Uterus (tissue), 2 donors: ENCODE results near the gene HECTD1.

Source experiments
- POLR2A ChIP-seq, 2 donors: fragments of 450-650 bp; IDR thresholded peaks; one replicate each; pipeline ENCODE4 v1.6.1; 2016; ENCODE audit warnings: antibody characterized with exemption in 2 of 2, mild to moderate bottlenecking in 1 of 2, moderate library complexity in 1 of 2
- TF ChIP-seq, protein P1 (sequence below), 4 experiments: fragments of 200-600 bp in 2 of 4; fragments of 450-650 bp in 2 of 4; sonication (generic) in 2 of 4; IDR thresholded peaks; one replicate each; pipeline ENCODE4 v1.5.1; 2016 to 2019; ENCODE audit warnings: antibody characterized with exemption in 4 of 4, mild to moderate bottlenecking in 2 of 4, moderate library complexity in 1 of 4

DNA sequence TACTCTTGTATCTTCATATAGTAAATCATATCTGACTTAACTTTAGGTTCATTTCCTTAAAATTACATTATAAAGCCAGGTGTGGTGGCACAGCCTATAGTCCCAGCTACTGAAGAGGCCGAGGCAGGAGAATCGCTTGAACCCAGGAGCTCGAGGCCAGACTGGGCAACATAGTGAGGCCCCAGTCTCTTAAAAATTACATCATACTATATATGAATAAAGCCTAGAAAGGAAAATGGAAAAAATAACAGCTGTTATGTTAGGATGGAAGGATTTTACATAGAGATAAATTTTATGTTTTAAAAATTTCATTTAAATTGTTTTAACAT lies 4.2 kb downstream of the HECTD1 start:
- TF ChIP-seq, protein P1, sequence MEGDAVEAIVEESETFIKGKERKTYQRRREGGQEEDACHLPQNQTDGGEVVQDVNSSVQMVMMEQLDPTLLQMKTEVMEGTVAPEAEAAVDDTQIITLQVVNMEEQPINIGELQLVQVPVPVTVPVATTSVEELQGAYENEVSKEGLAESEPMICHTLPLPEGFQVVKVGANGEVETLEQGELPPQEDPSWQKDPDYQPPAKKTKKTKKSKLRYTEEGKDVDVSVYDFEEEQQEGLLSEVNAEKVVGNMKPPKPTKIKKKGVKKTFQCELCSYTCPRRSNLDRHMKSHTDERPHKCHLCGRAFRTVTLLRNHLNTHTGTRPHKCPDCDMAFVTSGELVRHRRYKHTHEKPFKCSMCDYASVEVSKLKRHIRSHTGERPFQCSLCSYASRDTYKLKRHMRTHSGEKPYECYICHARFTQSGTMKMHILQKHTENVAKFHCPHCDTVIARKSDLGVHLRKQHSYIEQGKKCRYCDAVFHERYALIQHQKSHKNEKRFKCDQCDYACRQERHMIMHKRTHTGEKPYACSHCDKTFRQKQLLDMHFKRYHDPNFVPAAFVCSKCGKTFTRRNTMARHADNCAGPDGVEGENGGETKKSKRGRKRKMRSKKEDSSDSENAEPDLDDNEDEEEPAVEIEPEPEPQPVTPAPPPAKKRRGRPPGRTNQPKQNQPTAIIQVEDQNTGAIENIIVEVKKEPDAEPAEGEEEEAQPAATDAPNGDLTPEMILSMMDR (IDR thresholded peaks at IDR 0.05) = no peak
- TF ChIP-seq POLR2A (IDR thresholded peaks at IDR 0.05) = no peak
